Endothelial cell of umbilical vein (primary cell): ENCODE measurements around the gene ARFGAP3. TPM values are rescaled to one million over a fixed set of nuclear protein-coding genes. Genes with fewer than 3 reads are reported as not detected.

Source experiments
- BruUV-seq: library from RNA; stranded (reverse); fragments of 400-500 nt; replicated peaks from 2 replicates; lab custom pipeline; 2021; lab: Mats Ljungman, UMichigan
- CTCF ChIA-PET: fragments of 300-600, 350-600 bp; sonication (Branson Sonifier 250); formaldehyde crosslinking; loops from one replicate; lab custom pipeline; 2021; ENCODE audit warnings: antibody characterized with exemption, inconsistent platforms; lab: Charles Lee
- POLR2A ChIA-PET: fragments of 300-600, 350-600 bp; sonication (Branson Sonifier 250); formaldehyde crosslinking; loops from one replicate; lab custom pipeline; 2021; ENCODE audit warnings: antibody characterized with exemption, inconsistent platforms; lab: Charles Lee
- DNase-seq: peaks from one replicate; pipeline ENCODE4 v3.0.0-alpha.2; 2011; ENCODE audit warnings: low read depth, low spot score
- FAIRE-seq: peaks from 2 replicates; lab custom pipeline; 2011; peaks lifted over from hg19 to GRCh38; lab: Jason Lieb, UNC
- H2AFZ ChIP-seq: 2 replicates; pipeline ENCODE4 v1.6.0; 2012; ENCODE audit warnings: low read depth, low read length, control low read depth, inconsistent platforms
- H3K27ac ChIP-seq: 2 replicates; pipeline ENCODE4 v1.5.1; 2011; ENCODE audit warnings: low read depth, mild to moderate bottlenecking, control low read depth, low read length, moderate library complexity; ENCODE audit not compliant: insufficient read depth
- H3K27me3 ChIP-seq, 2 experiments: 2 replicates each; pipeline versions ENCODE4 v1.6.0 to v1.6.1; 2011; ENCODE audit warnings: low read length in 2 of 2, mixed read lengths in 1 of 2; ENCODE audit not compliant: control insufficient read depth in 2 of 2, insufficient read depth in 2 of 2
- H3K36me3 ChIP-seq, 2 experiments: 2 replicates in 1 of 2; 3 replicates in 1 of 2; pipeline ENCODE4 v1.5.1; 2011; ENCODE audit warnings: low read length in 2 of 2, mild to moderate bottlenecking in 1 of 2, moderate library complexity in 1 of 2; ENCODE audit not compliant: control insufficient read depth in 2 of 2, insufficient read depth in 2 of 2; ENCODE audit errors: extremely low read depth in 1 of 2
- H3K4me1 ChIP-seq: 3 replicates; pipeline ENCODE4 v1.5.1; 2011; ENCODE audit warnings: mild to moderate bottlenecking, low read length; ENCODE audit not compliant: control insufficient read depth, insufficient read depth; ENCODE audit errors: extremely low read depth
- H3K4me2 ChIP-seq: 2 replicates; pipeline ENCODE4 v1.6.1; 2011; ENCODE audit warnings: low read length, control low read depth, mixed read lengths; ENCODE audit not compliant: insufficient read depth
- H3K4me3 ChIP-seq, 3 experiments: fragments of 200-600 bp in 1 of 3; sonication (generic), shearing (Covaris generic) in 1 of 3; replicated peaks in 1 of 3; 2 replicates each; pipeline ENCODE4 v1.5.1; 2011 to 2016; ENCODE audit warnings: control low read depth in 3 of 3, low read length in 3 of 3, mild to moderate bottlenecking in 2 of 3, inconsistent platforms in 1 of 3, low read depth in 1 of 3, moderate library complexity in 1 of 3; ENCODE audit not compliant: insufficient read depth in 1 of 3
- H3K79me2 ChIP-seq: 2 replicates; pipeline ENCODE4 v1.6.0; 2012; ENCODE audit warnings: low read length, inconsistent platforms; ENCODE audit not compliant: control insufficient read depth, insufficient read depth
- H3K9ac ChIP-seq: replicated peaks from 2 replicates; pipeline ENCODE3; 2011; ENCODE audit warnings: low read length, control low read depth; ENCODE audit not compliant: insufficient read depth; ENCODE audit errors: extremely low read depth
- H3K9me1 ChIP-seq: replicated peaks from 3 replicates; pipeline ENCODE4 v1.6.0; 2011; ENCODE audit warnings: mild to moderate bottlenecking, low read length; ENCODE audit not compliant: control insufficient read depth, insufficient read depth; ENCODE audit errors: extremely low read depth
- H3K9me3 ChIP-seq: replicated peaks from 2 replicates; pipeline ENCODE4 v1.5.1; 2012; ENCODE audit warnings: low read length, inconsistent platforms; ENCODE audit not compliant: control insufficient read depth, insufficient read depth
- H4K20me1 ChIP-seq: replicated peaks from 2 replicates; pipeline ENCODE3; 2011; ENCODE audit warnings: mild to moderate bottlenecking, low read length; ENCODE audit not compliant: control insufficient read depth, insufficient read depth; ENCODE audit errors: extremely low read depth
- EZH2 ChIP-seq: IDR thresholded peaks from 2 replicates; pipeline ENCODE4 v1.6.1; 2012; ENCODE audit warnings: borderline replicate concordance, low read depth, mild to moderate bottlenecking, moderate library complexity, low read length, inconsistent platforms; ENCODE audit not compliant: severe bottlenecking
- FOS ChIP-seq: IDR thresholded peaks from 2 replicates; pipeline ENCODE4 v1.6.1; 2011; ENCODE audit warnings: mild to moderate bottlenecking, low read length, moderate library complexity, borderline replicate concordance; ENCODE audit not compliant: insufficient read depth
- JUN ChIP-seq: IDR thresholded peaks from 2 replicates; pipeline ENCODE4 v1.6.1; 2011; ENCODE audit warnings: borderline replicate concordance, low read depth; ENCODE audit not compliant: insufficient read length, insufficient read depth
- MAX ChIP-seq: IDR thresholded peaks from 2 replicates; pipeline ENCODE4 v1.6.1; 2011; ENCODE audit not compliant: insufficient read depth, insufficient read length
- MYC ChIP-seq: IDR thresholded peaks from one replicate; pipeline ENCODE4 v1.6.1; 2011; ENCODE audit warnings: mild to moderate bottlenecking, low read depth, low read length
- POLR2A ChIP-seq: IDR thresholded peaks from 2 replicates; pipeline ENCODE4 v1.6.1; 2012; ENCODE audit warnings: low read depth, mild to moderate bottlenecking, control low read depth, low read length
- POLR2AphosphoS5 ChIP-seq: IDR thresholded peaks from 2 replicates; pipeline ENCODE4 v1.6.1; 2012; ENCODE audit warnings: low read depth, mild to moderate bottlenecking, control low read depth, low read length, moderate library complexity; ENCODE audit not compliant: insufficient read depth
- dilution Hi-C: fragments of 300-500 bp; cut with MboI; formaldehyde crosslinking; loops from one replicate; pipeline ENCODE4 v1.15.0; 2019; ENCODE audit warnings: low sequenced_read_pairs; ENCODE audit not compliant: extremely low pct_ligation_motif_present
- intact Hi-C: fragments of 100-400 bp; cut with micrococcal nuclease; formaldehyde crosslinking; loops from one replicate; pipeline ENCODE4 v1.10.0; 2022
- polyA plus RNA-seq, 4 experiments: library from polyadenylated mRNA; depleted of rRNA in 3 of 4; stranded (reverse) in 3 of 4; unstranded in 1 of 4; fragments of >200 nt; gene quantifications; 2 replicates each; pipeline versions ENCODE4 v1.2.1 to v1.2.3, GENCODE V29; 2011 to 2012; ENCODE audit warnings: missing spikeins in 1 of 4
- total RNA-seq: library from RNA; stranded (reverse); gene quantifications from 2 replicates; pipeline ENCODE4 v1.2.3, GENCODE V29; 2021
- TF ChIP-seq, protein P1 (sequence below), 2 donors: IDR thresholded peaks; 1 replicate in 1 of 2; 2 replicates in 1 of 2; pipeline ENCODE4 v1.5.1; 2011; ENCODE audit warnings: low read length in 2 of 2, mild to moderate bottlenecking in 2 of 2, moderate library complexity in 2 of 2, control low read depth in 1 of 2, inconsistent platforms in 1 of 2, low read depth in 1 of 2; ENCODE audit not compliant: insufficient read depth in 1 of 2; ENCODE audit errors: extremely low read depth in 1 of 2

Gene ARFGAP3
- total and polyA plus RNA-seq, 2 donors (not counting 3 experiments of a cell fraction or from before 2014, with no cell fraction given): 29.1 to 33.4 TPM

GRCh38 chr22:42897960-42898359 lies 40.9 kb upstream of the ARFGAP3 start:
- DNase-seq (no peak), FAIRE-seq (no peak)
- H3K4me1 ChIP-seq: no peaks in the 10 kb centered on the region
- H3K27ac ChIP-seq: no peak overlapping the region
- dilution Hi-C loops: no loop called here
- H3K27me3 ChIP-seq: no peaks in the 10 kb centered on the region
- TF ChIP-seq EZH2 (no peak), FOS (no peak), MYC (no peak), JUN (no peak), POLR2AphosphoS5 (no peak), MAX (no peak), POLR2A (no peak)
- TF ChIP-seq, protein P1, sequence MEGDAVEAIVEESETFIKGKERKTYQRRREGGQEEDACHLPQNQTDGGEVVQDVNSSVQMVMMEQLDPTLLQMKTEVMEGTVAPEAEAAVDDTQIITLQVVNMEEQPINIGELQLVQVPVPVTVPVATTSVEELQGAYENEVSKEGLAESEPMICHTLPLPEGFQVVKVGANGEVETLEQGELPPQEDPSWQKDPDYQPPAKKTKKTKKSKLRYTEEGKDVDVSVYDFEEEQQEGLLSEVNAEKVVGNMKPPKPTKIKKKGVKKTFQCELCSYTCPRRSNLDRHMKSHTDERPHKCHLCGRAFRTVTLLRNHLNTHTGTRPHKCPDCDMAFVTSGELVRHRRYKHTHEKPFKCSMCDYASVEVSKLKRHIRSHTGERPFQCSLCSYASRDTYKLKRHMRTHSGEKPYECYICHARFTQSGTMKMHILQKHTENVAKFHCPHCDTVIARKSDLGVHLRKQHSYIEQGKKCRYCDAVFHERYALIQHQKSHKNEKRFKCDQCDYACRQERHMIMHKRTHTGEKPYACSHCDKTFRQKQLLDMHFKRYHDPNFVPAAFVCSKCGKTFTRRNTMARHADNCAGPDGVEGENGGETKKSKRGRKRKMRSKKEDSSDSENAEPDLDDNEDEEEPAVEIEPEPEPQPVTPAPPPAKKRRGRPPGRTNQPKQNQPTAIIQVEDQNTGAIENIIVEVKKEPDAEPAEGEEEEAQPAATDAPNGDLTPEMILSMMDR (IDR thresholded peaks at IDR 0.05; ENCODE audit: extremely low read depth in 1 of 2, insufficient read depth in 1 of 2, low read depth in 1 of 2, low read length in 2 of 2): no peak
- no peaks in the 10 kb centered on the region for H3K36me3 ChIP-seq
- no peak overlapping the region for H2AFZ ChIP-seq
- intact Hi-C loops: no loop called here
- no peak overlapping the region for H3K4me3 ChIP-seq
- H3K9me1 ChIP-seq: no peaks in the 10 kb centered on the region
- BruUV-seq: no TSS peak
- peaks cover 4% of the 10 kb centered on the region for H3K79me2 ChIP-seq
- no peak overlapping the region for H3K9ac ChIP-seq
- no peak overlapping the region for H3K4me2 ChIP-seq
- no peaks in the 10 kb centered on the region for H3K9me3 ChIP-seq
- H4K20me1 ChIP-seq: no peaks in the 10 kb centered on the region
- ChIA-PET CTCF (no interaction called here), POLR2A (no interaction called here)
